Astrocyte (in vitro differentiated cells and primary cell): Measurements from ENCODE around the gene DIAPH3. TPM values are rescaled to one million over a fixed set of nuclear protein-coding genes. Genes with fewer than 3 reads are reported as not detected.

ENCODE experiments used
- DNase-seq: peaks from one replicate; pipeline ENCODE4 v3.0.0-alpha.2; 2010; ENCODE audit warnings: low read depth
- FAIRE-seq: peaks from 2 replicates; lab custom pipeline; 2011; peaks lifted over from hg19 to GRCh38; lab: Jason Lieb, UNC
- H2AFZ ChIP-seq: 2 replicates; pipeline ENCODE4 v1.6.0; 2012; ENCODE audit warnings: low read depth, low read length, inconsistent platforms
- H3K27ac ChIP-seq: 2 replicates; pipeline ENCODE4 v1.5.1; 2011; ENCODE audit warnings: low read depth, low read length, inconsistent platforms
- H3K27me3 ChIP-seq: 2 replicates; pipeline ENCODE4 v1.6.0; 2011; ENCODE audit warnings: low read length, inconsistent platforms; ENCODE audit not compliant: insufficient read depth
- H3K36me3 ChIP-seq: 2 replicates; pipeline ENCODE4 v1.5.1; 2011; ENCODE audit warnings: low read length, inconsistent platforms; ENCODE audit not compliant: insufficient read depth
- H3K4me1 ChIP-seq: 2 replicates; pipeline ENCODE4 v1.5.1; 2011; ENCODE audit warnings: low read length, inconsistent platforms; ENCODE audit not compliant: insufficient read depth
- H3K4me2 ChIP-seq: 2 replicates; pipeline ENCODE4 v1.6.0; 2012; ENCODE audit warnings: low read length, inconsistent platforms
- H3K4me3 ChIP-seq: 2 replicates; pipeline ENCODE4 v1.5.1; 2011; ENCODE audit warnings: low read depth, mild to moderate bottlenecking, low read length, inconsistent platforms; ENCODE audit not compliant: insufficient read depth
- H3K79me2 ChIP-seq: 2 replicates; pipeline ENCODE4 v1.6.0; 2012; ENCODE audit warnings: mild to moderate bottlenecking, low read length, inconsistent platforms; ENCODE audit not compliant: insufficient read depth
- H3K9ac ChIP-seq: 2 replicates; pipeline ENCODE4 v1.6.0; 2012; ENCODE audit warnings: mild to moderate bottlenecking, low read length, inconsistent platforms
- H3K9me3 ChIP-seq: 2 replicates; pipeline ENCODE4 v1.5.1; 2012; ENCODE audit warnings: low read depth, mild to moderate bottlenecking, low read length, inconsistent platforms; ENCODE audit not compliant: insufficient read depth
- H4K20me1 ChIP-seq: 2 replicates; pipeline ENCODE4 v1.6.0; 2012; ENCODE audit warnings: low read length, inconsistent platforms; ENCODE audit not compliant: insufficient read depth
- H3K27ac Mint-ChIP-seq: one replicate; pipeline ENCODE4 v1.8.0; 2021; ENCODE audit warnings: mild to moderate bottlenecking, mixed read lengths; ENCODE audit not compliant: unreplicated experiment
- H3K27me3 Mint-ChIP-seq: one replicate; pipeline ENCODE4 v1.8.0; 2021; ENCODE audit warnings: low read depth, mixed read lengths; ENCODE audit not compliant: unreplicated experiment
- H3K36me3 Mint-ChIP-seq: one replicate; pipeline ENCODE4 v1.8.0; 2021; ENCODE audit warnings: low read depth, mixed read lengths; ENCODE audit not compliant: unreplicated experiment
- H3K4me1 Mint-ChIP-seq: one replicate; pipeline ENCODE4 v1.8.0; 2021; ENCODE audit warnings: low read depth, mixed read lengths; ENCODE audit not compliant: unreplicated experiment
- H3K4me3 Mint-ChIP-seq: one replicate; pipeline ENCODE4 v1.8.0; 2021; ENCODE audit warnings: mild to moderate bottlenecking, moderate library complexity, mixed read lengths; ENCODE audit not compliant: unreplicated experiment
- H3K9me3 Mint-ChIP-seq: one replicate; pipeline ENCODE4 v1.8.0; 2021; ENCODE audit warnings: mild to moderate bottlenecking, mixed read lengths; ENCODE audit not compliant: unreplicated experiment
- CTCF ChIP-seq: IDR thresholded peaks from 2 replicates; pipeline ENCODE4 v1.5.1; 2011; ENCODE audit warnings: low read depth, mild to moderate bottlenecking, inconsistent platforms, low read length, moderate library complexity; ENCODE audit not compliant: insufficient read depth
- EZH2 ChIP-seq: IDR thresholded peaks from 2 replicates; pipeline ENCODE4 v1.6.1; 2012; ENCODE audit warnings: mild to moderate bottlenecking, low read length, inconsistent platforms; ENCODE audit not compliant: insufficient read depth
- total RNA-seq: library from RNA; stranded (reverse); gene quantifications from 2 replicates; pipeline ENCODE4 v1.2.1, GENCODE V29; 2021

DIAPH3 gene
- total RNA-seq, 1 donor from 2014 or later = 19.0 TPM

- Histone ChIP-seq H3K27ac (no peak overlapping the region), H3K9me3 (no peaks in the 10 kb centered on the region), H3K9ac (no peak overlapping the region), H3K36me3 (peaks cover 3% of the 10 kb centered on the region), H2AFZ (no peak overlapping the region), H3K27me3 (no peaks in the 10 kb centered on the region), H3K4me1 (no peaks in the 10 kb centered on the region), H3K79me2 (no peaks in the 10 kb centered on the region), H3K4me3 (no peak overlapping the region), H4K20me1 (no peaks in the 10 kb centered on the region), H3K4me2 (no peak overlapping the region)
- DNase-seq = no peak
- FAIRE-seq = no peak
- no peaks in the 10 kb centered on the region for H3K27me3 Mint-ChIP-seq
- H3K36me3 Mint-ChIP-seq = no peaks in the 10 kb centered on the region
- TF ChIP-seq EZH2 = no peak
- TF ChIP-seq CTCF = no peak
- H3K4me1 Mint-ChIP-seq = peaks cover 3% of the 10 kb centered on the region
- H3K27ac Mint-ChIP-seq = no peak overlapping the region
- no peaks in the 10 kb centered on the region for H3K9me3 Mint-ChIP-seq
- H3K4me3 Mint-ChIP-seq = no peak overlapping the region
Observed at GRCh38 chr13:59793107-59793506, 370.6 kb downstream of the DIAPH3 start.

GRCh38 chr13:59790626-59791025, 373.1 kb downstream of the DIAPH3 start:
- no peaks in the 10 kb centered on the region for H3K36me3 Mint-ChIP-seq
- FAIRE-seq = no peak
- H3K36me3 ChIP-seq = peaks cover 3% of the 10 kb centered on the region
- H3K4me3 Mint-ChIP-seq = no peak overlapping the region
- H3K27ac ChIP-seq = no peak overlapping the region
- no peaks in the 10 kb centered on the region for H3K27me3 ChIP-seq
- no peaks in the 10 kb centered on the region for H3K4me1 ChIP-seq
- TF ChIP-seq EZH2 = no peak
- no peak for TF ChIP-seq CTCF
- no peaks in the 10 kb centered on the region for H3K79me2 ChIP-seq
- H3K9me3 ChIP-seq = no peaks in the 10 kb centered on the region
- no peaks in the 10 kb centered on the region for H3K27me3 Mint-ChIP-seq
- H3K9ac ChIP-seq = no peak overlapping the region
- no peak overlapping the region for H3K27ac Mint-ChIP-seq
- peak overlapping the region; percentile 30 for H3K4me2 ChIP-seq
- H3K9me3 Mint-ChIP-seq = no peaks in the 10 kb centered on the region
- H4K20me1 ChIP-seq = no peaks in the 10 kb centered on the region
- DNase-seq = peak; percentile 57
- H3K4me1 Mint-ChIP-seq = peaks cover 3% of the 10 kb centered on the region
- no peak overlapping the region for H3K4me3 ChIP-seq
- H2AFZ ChIP-seq = no peak overlapping the region

- peaks cover 3% of the 10 kb centered on the region for H3K36me3 ChIP-seq
- TF ChIP-seq EZH2 (no peak), CTCF (no peak)
- H3K27ac ChIP-seq = no peak overlapping the region
- Mint-ChIP-seq H3K4me1 (peaks cover 3% of the 10 kb centered on the region), H3K4me3 (no peak overlapping the region), H3K27me3 (no peaks in the 10 kb centered on the region), H3K27ac (no peak overlapping the region), H3K36me3 (no peaks in the 10 kb centered on the region), H3K9me3 (no peaks in the 10 kb centered on the region)
- no peak for FAIRE-seq
- H3K4me1 ChIP-seq = no peaks in the 10 kb centered on the region
- H3K4me2 ChIP-seq = no peak overlapping the region
- DNase-seq = no peak
- H3K79me2 ChIP-seq = no peaks in the 10 kb centered on the region
- no peaks in the 10 kb centered on the region for H3K9me3 ChIP-seq
- no peak overlapping the region for H3K4me3 ChIP-seq
- no peak overlapping the region for H3K9ac ChIP-seq
- H2AFZ ChIP-seq = no peak overlapping the region
- H3K27me3 ChIP-seq = no peaks in the 10 kb centered on the region
- H4K20me1 ChIP-seq = no peaks in the 10 kb centered on the region
Observed at GRCh38 chr13:59789558-59789957, 374.2 kb downstream of the DIAPH3 start.
